ENCODE results near the gene ZDHHC14.

ZDHHC14 gene

GRCh38 chr6:157607317-157608109 lies 226.5 kb downstream of the ZDHHC14 start:
- no peak for DNase-seq

GRCh38 chr6:157608221-157609075 lies 227.5 kb downstream of the ZDHHC14 start:
- no peak for DNase-seq

GRCh38 chr6:157609117-157609516 lies 228.1 kb downstream of the ZDHHC14 start:
- no peak for DNase-seq

- no peak for DNase-seq
These were observed 228.6 kb downstream of the ZDHHC14 start for GRCh38 chr6:157609556-157609955.

GRCh38 chr6:157610451-157610999 lies 229.5 kb downstream of the ZDHHC14 start:
- no peak for DNase-seq

- DNase-seq = no peak
These were observed 230.4 kb downstream of the ZDHHC14 start for GRCh38 chr6:157611406-157611805.

GRCh38 chr6:157613011-157613522 lies 232.1 kb downstream of the ZDHHC14 start:
- DNase-seq = no peak

- DNase-seq = no peak
These were observed 233.1 kb downstream of the ZDHHC14 start for GRCh38 chr6:157614026-157614568.

GRCh38 chr6:157615420-157615769 lies 234.4 kb downstream of the ZDHHC14 start:
- no peak for DNase-seq

- DNase-seq = no peak
These were observed 235.0 kb downstream of the ZDHHC14 start for GRCh38 chr6:157615951-157616350.

- no peak for DNase-seq
These were observed 240.0 kb downstream of the ZDHHC14 start for GRCh38 chr6:157620944-157621343.

GRCh38 chr6:157621406-157621805 lies 240.4 kb downstream of the ZDHHC14 start:
- DNase-seq = no peak

GRCh38 chr6:157622427-157622826 lies 241.4 kb downstream of the ZDHHC14 start:
- DNase-seq = no peak

- no peak for DNase-seq
These were observed 244.1 kb downstream of the ZDHHC14 start for GRCh38 chr6:157625111-157625510.

- no peak for DNase-seq
These were observed 244.8 kb downstream of the ZDHHC14 start for GRCh38 chr6:157625764-157626163.

GRCh38 chr6:157627195-157627966 lies 246.4 kb downstream of the ZDHHC14 start:
- no peak for DNase-seq

- no peak for DNase-seq
These were observed 247.5 kb downstream of the ZDHHC14 start for GRCh38 chr6:157628463-157628862.

- no peak for DNase-seq
These were observed 248.2 kb downstream of the ZDHHC14 start for GRCh38 chr6:157629220-157629619.

- DNase-seq = no peak
These were observed 249.6 kb downstream of the ZDHHC14 start for GRCh38 chr6:157630463-157631080.

- DNase-seq = no peak
These were observed 250.4 kb downstream of the ZDHHC14 start for GRCh38 chr6:157631412-157631811.

- no peak for DNase-seq
These were observed 251.0 kb downstream of the ZDHHC14 start for GRCh38 chr6:157631838-157632614.

Data from activated CD4-positive, alpha-beta T cell treated with anti-CD3 and anti-CD28 coated beads, Interleukin-2, amount 50 U/mL, for 4 hours (primary cell).